HEK293 (cell line): Measurements from ENCODE around the gene URAD.

Experiments used
- CTCF ChIA-PET: fragments of 350-600 bp; formaldehyde crosslinking; extraction: SDS; loops from one replicate; lab custom pipeline; 2021; ENCODE audit warnings: antibody characterized with exemption; lab: Yijun Ruan, JAX
- POLR2A ChIA-PET: fragments of 300-600 bp; formaldehyde crosslinking; extraction: SDS; loops from one replicate; lab custom pipeline; 2020; ENCODE audit warnings: antibody characterized with exemption, inconsistent platforms; lab: Yijun Ruan, JAX
- H3K27ac ChIP-seq: fragments of 200-500 bp; sonication (Bioruptor generic); 2 replicates; pipeline ENCODE4 v1.5.1; 2014; ENCODE audit warnings: low read depth, low read length, control low read depth, inconsistent platforms; ENCODE audit errors: extremely low read depth
- H3K36me3 ChIP-seq, 2 experiments: fragments of 200-500 bp in 1 of 2; sonication (Bioruptor generic) in 1 of 2; 1 replicate in 1 of 2; 2 replicates in 1 of 2; pipeline ENCODE4 v1.5.1; 2014 to 2017; ENCODE audit warnings: inconsistent platforms in 2 of 2, low read length in 2 of 2; ENCODE audit not compliant: control insufficient read depth in 2 of 2, insufficient read depth in 1 of 2
- H3K4me1 ChIP-seq: fragments of 200-500 bp; sonication (Bioruptor generic); 2 replicates; pipeline ENCODE4 v1.5.1; 2014; ENCODE audit warnings: mild to moderate bottlenecking, low read length, inconsistent platforms; ENCODE audit not compliant: control insufficient read depth, insufficient read depth
- H3K4me3 ChIP-seq: 2 replicates; pipeline ENCODE4 v1.5.1; 2011; ENCODE audit warnings: low read depth, mild to moderate bottlenecking, control low read depth, low read length, moderate library complexity
- H3K9me3 ChIP-seq: fragments of 200-500 bp; sonication (Bioruptor generic); 2 replicates; pipeline ENCODE4 v1.5.1; 2014; ENCODE audit warnings: low read depth, low read length, inconsistent platforms; ENCODE audit not compliant: control insufficient read depth, insufficient read depth
- HOXC10 ChIP-seq: sonication (generic); formaldehyde crosslinking; IDR thresholded peaks from 2 replicates; pipeline ENCODE4 v1.8.1; 2023; ENCODE audit warnings: mild to moderate bottlenecking, missing genetic modification reagents
- SETDB1 ChIP-seq: IDR thresholded peaks from one replicate; pipeline ENCODE4 v1.6.1; 2017; ENCODE audit warnings: mild to moderate bottlenecking, low read length, moderate library complexity, mixed read lengths; ENCODE audit not compliant: insufficient read length
- SP7 ChIP-seq: fragments of 450-650 bp; formaldehyde crosslinking; IDR thresholded peaks from 2 replicates; pipeline ENCODE4 v1.5.1; 2016; ENCODE audit warnings: missing biosample characterization, missing genetic modification characterization
- ZFHX2 ChIP-seq: fragments of 450-650 bp; formaldehyde crosslinking; conservative IDR thresholded peaks from 2 replicates; pipeline ENCODE4 v1.5.1; 2016; ENCODE audit warnings: missing biosample characterization, missing genetic modification characterization
- ZIC2 ChIP-seq: fragments of 450-650 bp; formaldehyde crosslinking; IDR thresholded peaks from 2 replicates; pipeline ENCODE4 v1.5.1; 2016; ENCODE audit warnings: missing biosample characterization, missing genetic modification characterization
- ZNF677 ChIP-seq: fragments of 450-650 bp; IDR thresholded peaks from 2 replicates; pipeline ENCODE4 v1.5.0; 2018; ENCODE audit warnings: missing biosample characterization, mild to moderate bottlenecking, missing genetic modification characterization, moderate library complexity
- TF ChIP-seq, protein P1 (sequence below): fragments of 450-650 bp; formaldehyde crosslinking; conservative IDR thresholded peaks from 2 replicates; pipeline ENCODE4 v1.5.1; 2016; ENCODE audit warnings: low read depth, missing biosample characterization, missing genetic modification characterization
- TF ChIP-seq, protein P2 (sequence below): sonication (generic); formaldehyde crosslinking; IDR thresholded peaks from 2 replicates; pipeline ENCODE4 v1.8.1; 2022; ENCODE audit warnings: mild to moderate bottlenecking, moderate library complexity, missing genetic modification reagents
- TF ChIP-seq, protein P3 (sequence below): fragments of 450-650 bp; formaldehyde crosslinking; IDR thresholded peaks from 2 replicates; pipeline ENCODE4 v1.5.1; 2016; ENCODE audit warnings: missing biosample characterization, missing genetic modification characterization
- TF ChIP-seq, protein P4 (sequence below): fragments of 450-650 bp; formaldehyde crosslinking; IDR thresholded peaks from 2 replicates; pipeline ENCODE4 v1.5.1; 2016; ENCODE audit warnings: missing biosample characterization, missing genetic modification characterization
- TF ChIP-seq, protein P5 (sequence below): fragments of 450-650 bp; formaldehyde crosslinking; IDR thresholded peaks from 2 replicates; pipeline ENCODE4 v1.5.1; 2016; ENCODE audit warnings: missing biosample characterization, missing genetic modification characterization

Gene URAD

DNA sequence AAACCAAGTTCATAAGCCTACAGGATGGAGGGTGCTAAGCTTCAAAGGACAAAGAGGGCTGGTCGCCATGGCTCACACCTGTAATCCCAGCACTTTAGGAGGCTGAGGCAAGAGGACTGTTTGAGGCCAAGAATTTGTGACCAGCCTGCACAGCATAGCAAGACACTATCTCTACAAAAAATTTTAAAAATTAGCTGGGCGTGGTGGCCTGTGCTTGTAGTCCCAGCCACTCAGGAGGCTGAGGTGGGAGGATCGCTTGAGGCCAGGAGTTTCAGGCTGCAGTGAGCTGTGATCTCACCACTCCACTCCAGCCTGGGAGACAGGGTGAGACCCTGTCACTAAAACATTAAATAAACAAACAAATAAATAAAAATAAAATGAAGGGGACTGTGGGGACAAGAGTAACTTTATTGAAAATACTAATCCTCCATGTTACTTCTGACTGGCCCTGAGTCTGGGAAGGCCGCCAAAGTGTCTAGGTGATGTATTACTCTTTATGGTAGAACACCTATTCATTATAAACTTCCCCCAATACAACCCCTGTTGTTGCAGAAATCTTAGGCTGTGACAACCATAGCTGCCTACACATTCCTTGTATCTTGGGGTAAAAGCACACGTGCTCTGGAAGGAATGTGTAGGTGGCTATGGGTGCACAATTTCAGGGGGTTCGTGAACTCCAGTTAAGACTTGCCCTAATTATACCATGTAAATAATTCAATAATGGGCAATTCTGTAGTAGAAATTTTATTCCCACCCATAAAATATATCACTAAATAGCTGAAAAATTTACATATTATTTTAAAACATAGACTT, 14.6 kb upstream of the URAD start:
- no peak for TF ChIP-seq SETDB1
- TF ChIP-seq, protein P1, sequence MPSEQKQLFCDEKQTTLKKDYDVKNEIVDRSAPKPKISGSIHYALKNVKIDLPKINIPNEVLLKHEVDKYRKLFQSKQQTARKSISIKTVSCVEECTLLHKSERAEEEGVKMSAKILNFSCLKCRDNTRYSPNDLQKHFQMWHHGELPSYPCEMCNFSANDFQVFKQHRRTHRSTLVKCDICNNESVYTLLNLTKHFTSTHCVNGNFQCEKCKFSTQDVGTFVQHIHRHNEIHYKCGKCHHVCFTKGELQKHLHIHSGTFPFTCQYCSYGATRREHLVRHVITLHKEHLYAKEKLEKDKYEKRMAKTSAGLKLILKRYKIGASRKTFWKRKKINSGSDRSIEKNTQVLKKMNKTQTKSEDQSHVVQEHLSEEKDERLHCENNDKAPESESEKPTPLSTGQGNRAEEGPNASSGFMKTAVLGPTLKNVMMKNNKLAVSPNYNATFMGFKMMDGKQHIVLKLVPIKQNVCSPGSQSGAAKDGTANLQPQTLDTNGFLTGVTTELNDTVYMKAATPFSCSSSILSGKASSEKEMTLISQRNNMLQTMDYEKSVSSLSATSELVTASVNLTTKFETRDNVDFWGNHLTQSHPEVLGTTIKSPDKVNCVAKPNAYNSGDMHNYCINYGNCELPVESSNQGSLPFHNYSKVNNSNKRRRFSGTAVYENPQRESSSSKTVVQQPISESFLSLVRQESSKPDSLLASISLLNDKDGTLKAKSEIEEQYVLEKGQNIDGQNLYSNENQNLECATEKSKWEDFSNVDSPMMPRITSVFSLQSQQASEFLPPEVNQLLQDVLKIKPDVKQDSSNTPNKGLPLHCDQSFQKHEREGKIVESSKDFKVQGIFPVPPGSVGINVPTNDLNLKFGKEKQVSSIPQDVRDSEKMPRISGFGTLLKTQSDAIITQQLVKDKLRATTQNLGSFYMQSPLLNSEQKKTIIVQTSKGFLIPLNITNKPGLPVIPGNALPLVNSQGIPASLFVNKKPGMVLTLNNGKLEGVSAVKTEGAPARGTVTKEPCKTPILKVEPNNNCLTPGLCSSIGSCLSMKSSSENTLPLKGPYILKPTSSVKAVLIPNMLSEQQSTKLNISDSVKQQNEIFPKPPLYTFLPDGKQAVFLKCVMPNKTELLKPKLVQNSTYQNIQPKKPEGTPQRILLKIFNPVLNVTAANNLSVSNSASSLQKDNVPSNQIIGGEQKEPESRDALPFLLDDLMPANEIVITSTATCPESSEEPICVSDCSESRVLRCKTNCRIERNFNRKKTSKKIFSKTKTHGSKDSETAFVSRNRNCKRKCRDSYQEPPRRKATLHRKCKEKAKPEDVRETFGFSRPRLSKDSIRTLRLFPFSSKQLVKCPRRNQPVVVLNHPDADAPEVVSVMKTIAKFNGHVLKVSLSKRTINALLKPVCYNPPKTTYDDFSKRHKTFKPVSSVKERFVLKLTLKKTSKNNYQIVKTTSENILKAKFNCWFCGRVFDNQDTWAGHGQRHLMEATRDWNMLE (tag by site-specific recombination): no peak
- no peaks in the 10 kb centered on the region for H3K36me3 ChIP-seq
- ChIA-PET CTCF (no interaction called here), POLR2A (no interaction called here)
- H3K4me1 ChIP-seq: no peaks in the 10 kb centered on the region
- no peaks in the 10 kb centered on the region for H3K9me3 ChIP-seq
- no peak overlapping the region for H3K27ac ChIP-seq
- no peak overlapping the region for H3K4me3 ChIP-seq

DNA sequence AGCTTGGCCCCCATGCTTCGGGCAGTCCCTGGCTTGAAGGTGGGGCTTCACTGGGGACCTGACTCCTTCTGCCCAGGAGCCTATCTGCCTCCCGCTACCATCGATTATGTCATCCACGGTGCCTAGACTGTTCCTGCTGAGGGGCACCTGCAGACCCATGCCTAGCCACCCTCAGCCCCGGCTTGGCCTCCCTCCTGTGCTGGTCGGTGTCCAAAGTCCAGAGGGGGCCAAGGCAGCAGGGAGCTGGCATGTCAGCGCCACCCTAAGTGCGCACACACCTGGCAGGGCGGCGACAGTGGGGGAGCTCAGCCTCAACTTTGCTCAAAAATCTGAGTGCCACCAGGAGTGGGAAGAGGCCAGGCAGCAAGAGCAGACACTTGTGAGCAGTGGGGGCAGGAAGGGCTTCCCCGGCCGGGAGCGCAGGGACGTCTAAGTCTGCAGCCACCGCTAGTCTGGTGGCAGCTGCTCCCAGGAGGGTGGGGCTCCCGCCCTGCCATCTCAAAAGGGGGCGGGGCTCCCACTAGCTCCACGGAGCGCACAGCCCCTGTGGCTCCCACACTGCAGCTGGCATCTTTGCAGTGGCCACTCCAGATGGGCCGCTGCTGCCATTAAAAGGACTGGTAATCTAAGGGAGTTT, 13.5 kb upstream of the URAD start:
- Histone ChIP-seq H3K4me3 (no peak overlapping the region), H3K4me1 (no peaks in the 10 kb centered on the region), H3K27ac (no peak overlapping the region), H3K36me3 (no peaks in the 10 kb centered on the region), H3K9me3 (no peaks in the 10 kb centered on the region)
- POLR2A ChIA-PET: no interaction called here
- TF ChIP-seq ZIC2 (tag by site-specific recombination): peak; percentile 38; the same call in 1 of the 2 replicates
- TF ChIP-seq ZNF677 (tag by site-specific recombination): no peak
- CTCF ChIA-PET: interaction anchor here (1.5 kb wide), 1 partner anchor 17 kb away, joined by 3 read pairs; no protein-coding TSS in a partner anchor

DNA sequence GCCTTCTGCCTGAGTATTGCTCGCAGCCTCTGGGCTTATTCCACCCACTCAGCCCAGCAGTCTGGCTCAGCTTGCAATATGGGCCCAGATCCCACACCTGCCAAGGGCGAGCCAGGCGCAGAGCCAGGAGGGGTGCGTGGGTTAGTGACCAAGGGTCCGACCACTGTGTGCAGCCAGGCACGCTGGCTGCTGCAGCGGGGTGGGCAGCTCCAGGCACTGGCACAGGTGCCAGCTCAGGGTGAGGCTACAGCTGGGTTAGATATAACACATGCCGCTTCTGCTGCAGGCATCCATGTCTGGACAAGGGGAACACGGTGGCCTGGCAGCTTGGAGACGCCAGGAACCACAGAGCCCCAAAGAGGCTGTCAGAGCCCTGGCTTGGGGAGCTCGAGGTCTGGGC, 12.6 kb upstream of the URAD start:
- CTCF ChIA-PET: interaction anchor here (1.5 kb wide), 1 partner anchor 16 kb away, joined by 3 read pairs; no protein-coding TSS in a partner anchor
- H3K4me3 ChIP-seq: no peak overlapping the region
- H3K9me3 ChIP-seq: no peaks in the 10 kb centered on the region
- POLR2A ChIA-PET: no interaction called here
- no peak overlapping the region for H3K27ac ChIP-seq
- H3K4me1 ChIP-seq: no peaks in the 10 kb centered on the region
- peak; percentile 32; the same call in 1 of the 2 replicates for TF ChIP-seq ZFHX2 (tag by site-specific recombination)
- TF ChIP-seq, protein P2, sequence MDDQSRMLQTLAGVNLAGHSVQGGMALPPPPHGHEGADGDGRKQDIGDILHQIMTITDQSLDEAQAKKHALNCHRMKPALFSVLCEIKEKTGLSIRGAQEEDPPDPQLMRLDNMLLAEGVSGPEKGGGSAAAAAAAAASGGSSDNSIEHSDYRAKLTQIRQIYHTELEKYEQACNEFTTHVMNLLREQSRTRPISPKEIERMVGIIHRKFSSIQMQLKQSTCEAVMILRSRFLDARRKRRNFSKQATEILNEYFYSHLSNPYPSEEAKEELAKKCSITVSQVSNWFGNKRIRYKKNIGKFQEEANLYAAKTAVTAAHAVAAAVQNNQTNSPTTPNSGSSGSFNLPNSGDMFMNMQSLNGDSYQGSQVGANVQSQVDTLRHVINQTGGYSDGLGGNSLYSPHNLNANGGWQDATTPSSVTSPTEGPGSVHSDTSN: no peak
- H3K36me3 ChIP-seq: no peaks in the 10 kb centered on the region

DNA sequence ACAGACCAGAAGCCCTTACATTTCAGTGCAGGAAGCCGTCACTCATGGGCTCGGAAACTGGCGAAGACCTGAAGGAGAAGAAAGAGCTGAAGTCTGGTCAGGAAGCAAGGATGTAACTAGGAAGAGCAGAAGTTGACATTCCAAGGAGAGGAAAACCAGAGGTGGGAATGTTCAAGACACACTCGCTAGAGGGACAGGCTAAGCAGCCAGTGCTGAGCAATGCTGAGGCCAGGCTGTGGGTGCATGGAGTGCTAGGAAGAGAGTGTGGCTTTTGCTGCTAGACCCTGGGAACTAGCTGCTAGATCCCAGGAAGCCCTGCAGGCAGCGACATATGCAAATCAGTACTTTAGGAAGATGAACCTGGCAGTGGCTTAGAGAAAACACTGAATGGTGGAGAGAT, 12.1 kb upstream of the URAD start:
- Histone ChIP-seq H3K9me3 (no peaks in the 10 kb centered on the region), H3K27ac (no peak overlapping the region), H3K4me3 (no peak overlapping the region), H3K36me3 (no peaks in the 10 kb centered on the region), H3K4me1 (no peaks in the 10 kb centered on the region)
- CTCF ChIA-PET: interaction anchor here (1.5 kb wide), 1 partner anchor 16 kb away, joined by 3 read pairs; no protein-coding TSS in a partner anchor
- POLR2A ChIA-PET: no interaction called here
- TF ChIP-seq, protein P3, sequence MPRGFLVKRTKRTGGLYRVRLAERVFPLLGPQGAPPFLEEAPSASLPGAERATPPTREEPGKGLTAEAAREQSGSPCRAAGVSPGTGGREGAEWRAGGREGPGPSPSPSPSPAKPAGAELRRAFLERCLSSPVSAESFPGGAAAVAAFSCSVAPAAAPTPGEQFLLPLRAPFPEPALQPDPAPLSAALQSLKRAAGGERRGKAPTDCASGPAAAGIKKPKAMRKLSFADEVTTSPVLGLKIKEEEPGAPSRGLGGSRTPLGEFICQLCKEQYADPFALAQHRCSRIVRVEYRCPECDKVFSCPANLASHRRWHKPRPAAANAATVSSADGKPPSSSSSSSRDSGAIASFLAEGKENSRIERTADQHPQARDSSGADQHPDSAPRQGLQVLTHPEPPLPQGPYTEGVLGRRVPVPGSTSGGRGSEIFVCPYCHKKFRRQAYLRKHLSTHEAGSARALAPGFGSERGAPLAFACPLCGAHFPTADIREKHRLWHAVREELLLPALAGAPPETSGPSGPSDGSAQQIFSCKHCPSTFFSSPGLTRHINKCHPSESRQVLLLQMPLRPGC (tag by site-specific recombination): no peak
- TF ChIP-seq, protein P4, sequence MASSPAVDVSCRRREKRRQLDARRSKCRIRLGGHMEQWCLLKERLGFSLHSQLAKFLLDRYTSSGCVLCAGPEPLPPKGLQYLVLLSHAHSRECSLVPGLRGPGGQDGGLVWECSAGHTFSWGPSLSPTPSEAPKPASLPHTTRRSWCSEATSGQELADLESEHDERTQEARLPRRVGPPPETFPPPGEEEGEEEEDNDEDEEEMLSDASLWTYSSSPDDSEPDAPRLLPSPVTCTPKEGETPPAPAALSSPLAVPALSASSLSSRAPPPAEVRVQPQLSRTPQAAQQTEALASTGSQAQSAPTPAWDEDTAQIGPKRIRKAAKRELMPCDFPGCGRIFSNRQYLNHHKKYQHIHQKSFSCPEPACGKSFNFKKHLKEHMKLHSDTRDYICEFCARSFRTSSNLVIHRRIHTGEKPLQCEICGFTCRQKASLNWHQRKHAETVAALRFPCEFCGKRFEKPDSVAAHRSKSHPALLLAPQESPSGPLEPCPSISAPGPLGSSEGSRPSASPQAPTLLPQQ: no peak
- no peak for TF ChIP-seq SP7
- no peak for TF ChIP-seq HOXC10 (CRISPR knock-in tag)
- TF ChIP-seq, protein P5, sequence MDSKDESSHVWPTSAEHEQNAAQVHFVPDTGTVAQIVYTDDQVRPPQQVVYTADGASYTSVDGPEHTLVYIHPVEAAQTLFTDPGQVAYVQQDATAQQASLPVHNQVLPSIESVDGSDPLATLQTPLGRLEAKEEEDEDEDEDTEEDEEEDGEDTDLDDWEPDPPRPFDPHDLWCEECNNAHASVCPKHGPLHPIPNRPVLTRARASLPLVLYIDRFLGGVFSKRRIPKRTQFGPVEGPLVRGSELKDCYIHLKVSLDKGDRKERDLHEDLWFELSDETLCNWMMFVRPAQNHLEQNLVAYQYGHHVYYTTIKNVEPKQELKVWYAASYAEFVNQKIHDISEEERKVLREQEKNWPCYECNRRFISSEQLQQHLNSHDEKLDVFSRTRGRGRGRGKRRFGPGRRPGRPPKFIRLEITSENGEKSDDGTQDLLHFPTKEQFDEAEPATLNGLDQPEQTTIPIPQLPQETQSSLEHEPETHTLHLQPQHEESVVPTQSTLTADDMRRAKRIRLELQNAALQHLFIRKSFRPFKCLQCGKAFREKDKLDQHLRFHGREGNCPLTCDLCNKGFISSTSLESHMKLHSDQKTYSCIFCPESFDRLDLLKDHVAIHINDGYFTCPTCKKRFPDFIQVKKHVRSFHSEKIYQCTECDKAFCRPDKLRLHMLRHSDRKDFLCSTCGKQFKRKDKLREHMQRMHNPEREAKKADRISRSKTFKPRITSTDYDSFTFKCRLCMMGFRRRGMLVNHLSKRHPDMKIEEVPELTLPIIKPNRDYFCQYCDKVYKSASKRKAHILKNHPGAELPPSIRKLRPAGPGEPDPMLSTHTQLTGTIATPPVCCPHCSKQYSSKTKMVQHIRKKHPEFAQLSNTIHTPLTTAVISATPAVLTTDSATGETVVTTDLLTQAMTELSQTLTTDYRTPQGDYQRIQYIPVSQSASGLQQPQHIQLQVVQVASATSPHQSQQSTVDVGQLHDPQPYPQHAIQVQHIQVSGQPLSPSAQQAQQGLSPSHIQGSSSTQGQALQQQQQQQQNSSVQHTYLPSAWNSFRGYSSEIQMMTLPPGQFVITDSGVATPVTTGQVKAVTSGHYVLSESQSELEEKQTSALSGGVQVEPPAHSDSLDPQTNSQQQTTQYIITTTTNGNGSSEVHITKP: no peak
